HFFc6 (cell line): Measurements from ENCODE around the gene KNDC1. TPM values are rescaled to one million over a fixed set of nuclear protein-coding genes. Genes with fewer than 3 reads are reported as not detected.
"Not testable (repeated sequence)": the region's sequence is repeated elsewhere in the genome, so short reads cannot be mapped to it uniquely, and the experiment has no call there.

Source experiments
- DNase-seq: peaks from one replicate; pipeline ENCODE4 v3.0.0-alpha.2; 2018
- H3K27ac Mint-ChIP-seq: 2 replicates; pipeline ENCODE4 v1.8.0; 2020; ENCODE audit warnings: mild to moderate bottlenecking, mixed read lengths
- H3K27me3 Mint-ChIP-seq: 2 replicates; pipeline ENCODE4 v1.8.0; 2021; ENCODE audit warnings: mild to moderate bottlenecking, moderate library complexity, mixed read lengths; ENCODE audit not compliant: insufficient read depth
- H3K36me3 Mint-ChIP-seq: 2 replicates; pipeline ENCODE4 v1.8.0; 2021; ENCODE audit warnings: low read depth, mixed read lengths
- H3K4me1 Mint-ChIP-seq: 2 replicates; pipeline ENCODE4 v1.8.0; 2020; ENCODE audit warnings: low read depth, mixed read lengths
- H3K4me3 Mint-ChIP-seq: 2 replicates; pipeline ENCODE4 v1.8.0; 2020; ENCODE audit warnings: mild to moderate bottlenecking, moderate library complexity, mixed read lengths
- H3K9me3 Mint-ChIP-seq: 2 replicates; pipeline ENCODE4 v1.8.0; 2020; ENCODE audit warnings: mild to moderate bottlenecking, mixed read lengths
- CTCF ChIP-seq: fragments of 200-600 bp; sonication (generic); IDR thresholded peaks from 2 replicates; pipeline ENCODE4 v1.5.0; 2021; ENCODE audit warnings: antibody characterized with exemption, mild to moderate bottlenecking
- total RNA-seq, 6 experiments: library from RNA; stranded (reverse); fragmentation: NEBNext Ultra II Directional; extraction: Animal tissue kit (Norgen Biotek cat#: 25700); gene quantifications; 2 replicates in 1 of 6; 3 replicates in 5 of 6; pipeline ENCODE4 v1.2.3, GENCODE V29; 2021

The KNDC1 gene
- total RNA-seq, 6 experiments from 2014 or later = 0.05 to 1.00 (median 0.28) TPM; not detected in 3

- H3K36me3 Mint-ChIP-seq = no peaks in the 10 kb centered on the region
- H3K27ac Mint-ChIP-seq = no peak overlapping the region
- H3K27me3 Mint-ChIP-seq = peaks cover 7% of the 10 kb centered on the region
- no peak for TF ChIP-seq CTCF
- no peak overlapping the region for H3K4me3 Mint-ChIP-seq
- peaks cover 4% of the 10 kb centered on the region; the same call in 1 of the 2 replicates for H3K9me3 Mint-ChIP-seq
- H3K4me1 Mint-ChIP-seq = no peaks in the 10 kb centered on the region
- no peak for DNase-seq
These were observed 24.9 kb upstream of the KNDC1 start for GRCh38 chr10:133135116-133135465.

- H3K27ac Mint-ChIP-seq, H3K27me3 Mint-ChIP-seq, DNase-seq, H3K36me3 Mint-ChIP-seq, H3K4me3 Mint-ChIP-seq, H3K4me1 Mint-ChIP-seq, H3K9me3 Mint-ChIP-seq: not testable (repeated sequence)
These were observed 22.4 kb upstream of the KNDC1 start for GRCh38 chr10:133137486-133138145.

GRCh38 chr10:133139551-133140065 lies 20.4 kb upstream of the KNDC1 start:
- Mint-ChIP-seq H3K36me3 (no peaks in the 10 kb centered on the region), H3K4me1 (peaks cover 8% of the 10 kb centered on the region; the same call in 1 of the 2 replicates), H3K27ac (no peak overlapping the region), H3K4me3 (no peak overlapping the region), H3K9me3 (no peaks in the 10 kb centered on the region), H3K27me3 (peaks cover 6% of the 10 kb centered on the region)
- DNase-seq = no peak
- no peak for TF ChIP-seq CTCF

- DNase-seq = no peak
- no peak overlapping the region for H3K27ac Mint-ChIP-seq
- H3K4me1 Mint-ChIP-seq = peaks cover 16% of the 10 kb centered on the region
- H3K27me3 Mint-ChIP-seq = peaks cover 4% of the 10 kb centered on the region
- H3K36me3 Mint-ChIP-seq = no peaks in the 10 kb centered on the region
- no peaks in the 10 kb centered on the region for H3K9me3 Mint-ChIP-seq
- no peak overlapping the region for H3K4me3 Mint-ChIP-seq
- no peak for TF ChIP-seq CTCF
These were observed 19.4 kb upstream of the KNDC1 start for GRCh38 chr10:133140417-133141143.

- H3K36me3 Mint-ChIP-seq = no peaks in the 10 kb centered on the region
- no peak overlapping the region for H3K27ac Mint-ChIP-seq
- no peak for TF ChIP-seq CTCF
- DNase-seq = no peak
- H3K4me1 Mint-ChIP-seq = peaks cover 20% of the 10 kb centered on the region
- H3K27me3 Mint-ChIP-seq = peaks cover 4% of the 10 kb centered on the region
- H3K9me3 Mint-ChIP-seq = no peaks in the 10 kb centered on the region
- no peak overlapping the region for H3K4me3 Mint-ChIP-seq
These were observed 18.7 kb upstream of the KNDC1 start for GRCh38 chr10:133141144-133141957.
